NOMO-1 (cell line): ENCODE measurements around the gene APCDD1L.
A peak's percentile ranks its signal among the peaks of the same experiment; 100 is the strongest.
"Not testable (repeated sequence)": the region's sequence is repeated elsewhere in the genome, so short reads cannot be mapped to it uniquely, and the experiment has no call there.

Experiments used
- DNase-seq, 2 experiments: peaks; one replicate each; lab custom pipeline; 2025; ENCODE audit not compliant: unreplicated experiment in 2 of 2; lab: John Stamatoyannopoulos, UW

APCDD1L gene

DNA sequence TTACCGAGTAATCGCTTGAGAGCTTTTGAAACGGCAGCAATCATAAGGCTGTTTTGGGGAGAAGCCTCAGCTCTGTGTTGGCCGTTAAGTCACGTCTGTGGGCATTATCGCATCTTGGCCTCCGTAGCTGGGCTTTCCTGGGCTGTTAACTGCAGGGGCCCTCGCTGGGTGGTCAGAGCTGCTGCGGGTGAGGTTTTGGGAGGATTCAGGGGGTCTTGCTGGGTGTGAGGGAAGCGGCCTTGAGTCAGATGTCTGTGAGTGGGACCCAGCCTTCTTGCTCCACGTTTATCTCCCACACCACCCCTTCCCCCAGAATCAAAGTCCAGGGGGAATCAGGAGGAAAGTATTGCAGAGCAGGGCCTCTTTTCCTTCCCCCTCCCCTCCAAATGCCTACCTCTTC is 3.2 kb upstream of the APCDD1L start:
- no peak for DNase-seq

DNA sequence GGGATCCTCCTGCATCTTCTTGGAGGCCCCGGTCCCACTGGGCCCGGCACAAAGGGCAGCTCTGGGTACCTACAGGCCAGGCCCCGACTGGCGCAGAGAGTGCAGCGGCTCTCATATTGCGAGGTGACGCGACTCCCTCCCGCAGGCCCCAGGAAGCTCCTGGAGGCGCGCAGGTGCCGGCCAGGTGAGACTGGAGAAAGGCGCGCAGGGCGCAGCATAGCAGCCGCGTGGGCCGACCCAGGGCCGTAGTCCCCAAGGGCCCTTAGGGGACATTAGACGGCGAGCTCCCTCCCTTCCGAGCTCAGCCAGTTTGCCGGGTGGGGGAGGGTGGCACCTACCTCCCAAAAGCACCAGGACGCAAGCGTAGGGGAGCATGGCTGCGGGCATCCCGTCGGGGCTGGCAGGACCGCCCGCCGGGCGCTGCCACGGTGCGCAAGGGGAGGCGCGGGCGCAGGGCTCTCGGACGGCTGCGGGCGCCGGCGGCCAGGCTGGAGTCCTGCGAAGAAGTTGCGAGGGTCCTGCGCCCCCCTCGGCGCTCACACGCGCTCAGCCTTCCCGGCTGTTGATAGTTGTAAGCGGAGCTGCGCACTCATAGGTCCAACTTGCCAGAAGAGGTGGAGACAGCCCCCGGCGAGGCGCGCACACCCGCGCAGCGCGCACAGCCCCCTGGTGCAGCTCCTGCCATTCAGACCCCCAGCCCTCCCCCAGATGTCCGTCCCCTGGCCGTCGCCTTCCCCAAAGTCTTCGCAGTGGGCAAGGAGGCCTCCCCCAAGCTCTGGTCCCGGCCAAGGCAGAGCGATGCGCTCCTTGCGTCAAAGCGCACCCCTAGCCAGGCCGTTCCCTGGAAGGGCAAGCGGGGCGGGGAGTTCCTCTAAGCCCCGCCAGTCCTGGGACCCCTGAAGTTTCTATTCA is 622 bp downstream of the APCDD1L start:
- no peak for DNase-seq

DNA sequence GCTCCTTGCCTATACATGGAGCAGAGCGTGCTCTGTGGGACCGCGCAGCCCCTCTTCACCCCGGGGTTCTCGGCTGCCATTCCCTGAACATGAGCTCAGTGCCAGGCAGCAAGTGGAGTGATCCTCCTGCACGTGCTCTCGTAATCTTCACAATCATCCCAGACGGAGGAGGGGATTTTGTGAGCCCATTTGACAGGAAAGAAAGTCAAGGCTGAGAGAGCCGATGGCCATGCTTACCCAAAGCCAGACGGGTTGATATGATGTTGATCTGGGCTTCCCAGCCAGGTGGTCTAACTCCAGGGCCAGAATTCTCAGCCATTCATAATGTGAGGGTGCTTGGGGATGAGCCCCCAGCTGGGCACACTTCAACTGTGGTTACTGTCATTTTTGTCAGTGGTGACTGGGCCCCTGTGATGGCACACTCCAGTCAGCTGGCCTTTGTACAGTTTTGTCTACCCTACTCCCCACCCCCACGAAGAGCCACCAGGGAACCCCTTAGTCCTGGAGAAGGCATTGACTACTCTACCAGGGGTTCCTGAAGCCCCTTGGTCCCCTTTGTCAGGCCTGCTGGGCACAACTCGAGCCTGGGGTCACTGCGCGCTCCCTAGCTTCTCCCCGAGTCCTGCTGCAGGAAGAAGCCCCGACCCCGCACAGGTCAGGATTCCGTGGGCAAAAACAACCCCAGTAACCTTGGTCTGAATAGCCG is 1.5 kb downstream of the APCDD1L start:
- no peak for DNase-seq

DNA sequence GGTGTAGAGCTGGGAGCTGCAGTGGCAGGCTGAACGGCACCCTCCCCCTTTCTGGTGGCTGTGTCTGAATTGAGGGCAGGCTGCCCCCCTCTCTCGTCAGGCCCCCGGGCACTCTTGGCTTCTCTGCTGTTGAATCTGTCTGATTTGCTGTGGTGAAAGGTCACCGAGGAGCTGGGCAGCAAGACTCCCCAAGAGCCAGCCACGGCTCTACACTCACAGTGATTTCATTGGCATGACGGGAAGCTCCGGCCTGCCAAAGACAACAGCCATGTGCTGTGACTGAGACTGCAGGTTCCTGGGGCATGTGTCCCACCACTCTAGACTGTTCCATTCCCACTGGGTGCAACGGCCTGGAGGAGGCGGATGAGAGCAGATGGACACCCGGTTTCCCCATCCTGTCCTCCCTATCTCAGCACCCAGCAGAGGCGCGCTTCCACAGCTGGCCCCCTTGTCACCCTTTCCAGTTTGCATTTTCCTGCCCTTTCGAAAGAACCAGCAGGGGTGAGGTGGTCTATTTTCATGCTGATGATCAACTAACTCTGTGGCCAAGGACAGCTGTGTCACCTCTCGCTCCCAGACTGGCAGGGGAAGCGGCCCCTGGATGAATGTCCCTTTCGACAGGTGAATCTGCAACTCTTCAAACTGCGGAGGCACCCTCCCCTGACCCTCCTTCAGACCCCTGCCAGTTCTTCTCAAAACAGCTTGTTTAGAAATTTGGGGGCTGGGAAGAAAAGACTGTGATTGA is 2.2 kb downstream of the APCDD1L start:
- no peak for DNase-seq

DNA sequence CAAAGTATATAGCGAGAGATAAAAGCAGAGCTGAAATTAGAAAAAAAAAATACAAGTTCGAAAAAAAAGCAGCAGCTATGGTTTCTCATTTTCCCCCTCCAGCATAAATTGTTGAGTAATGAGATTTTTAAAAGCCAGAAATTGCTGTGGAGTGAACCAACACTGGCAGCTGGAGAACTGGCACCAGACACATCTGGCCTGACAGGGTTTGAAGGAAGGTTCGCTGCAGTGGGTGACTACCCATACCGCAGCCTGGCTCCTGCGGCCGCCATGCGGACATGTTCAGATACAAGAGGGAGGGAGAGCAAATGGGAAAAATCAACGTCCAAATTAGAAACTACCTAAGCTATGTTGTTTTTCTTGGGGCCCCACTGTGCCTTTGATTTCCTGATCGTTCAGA is 3.3 kb downstream of the APCDD1L start:
- DNase-seq = no peak

DNA sequence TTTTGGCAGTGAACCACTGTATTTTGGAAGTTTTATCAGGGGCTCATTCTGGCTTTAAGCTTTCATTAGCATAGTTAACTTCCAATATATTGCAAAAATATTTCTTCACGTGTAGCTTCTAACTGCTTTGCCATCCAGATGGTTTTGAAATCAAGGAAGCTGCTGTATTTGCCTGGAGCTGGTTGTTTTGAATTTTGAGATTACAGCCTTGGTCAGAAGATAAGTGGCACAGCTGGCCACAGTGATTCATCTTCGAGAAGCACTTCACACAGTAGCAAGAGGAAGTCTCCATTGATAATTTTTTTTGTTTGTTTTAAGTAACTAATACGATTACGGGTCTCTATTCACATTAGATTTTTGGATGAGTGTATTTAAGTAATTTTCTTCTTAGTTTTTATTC is 3.8 kb downstream of the APCDD1L start:
- peak; percentile 36 to 78 for DNase-seq

DNA sequence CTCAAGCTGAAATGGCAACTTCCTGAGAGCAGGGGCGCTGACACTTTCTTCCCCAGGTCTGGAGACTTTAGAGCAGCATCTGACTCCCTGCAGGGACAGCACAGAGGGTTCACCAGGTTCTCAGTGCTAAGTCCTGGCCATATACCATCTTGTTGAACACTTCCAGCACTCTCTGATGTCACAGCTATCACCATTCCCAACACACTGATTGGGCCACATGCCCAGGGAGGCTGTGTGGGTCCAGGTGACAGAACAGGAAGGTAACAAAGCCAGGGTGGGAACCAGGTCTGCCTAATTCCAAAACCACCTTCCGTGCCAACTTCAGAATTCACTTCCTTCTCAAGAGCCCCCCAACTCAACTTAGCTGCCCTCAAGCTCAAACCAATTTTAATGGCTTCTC is 4.3 kb downstream of the APCDD1L start:
- DNase-seq = no peak

DNA sequence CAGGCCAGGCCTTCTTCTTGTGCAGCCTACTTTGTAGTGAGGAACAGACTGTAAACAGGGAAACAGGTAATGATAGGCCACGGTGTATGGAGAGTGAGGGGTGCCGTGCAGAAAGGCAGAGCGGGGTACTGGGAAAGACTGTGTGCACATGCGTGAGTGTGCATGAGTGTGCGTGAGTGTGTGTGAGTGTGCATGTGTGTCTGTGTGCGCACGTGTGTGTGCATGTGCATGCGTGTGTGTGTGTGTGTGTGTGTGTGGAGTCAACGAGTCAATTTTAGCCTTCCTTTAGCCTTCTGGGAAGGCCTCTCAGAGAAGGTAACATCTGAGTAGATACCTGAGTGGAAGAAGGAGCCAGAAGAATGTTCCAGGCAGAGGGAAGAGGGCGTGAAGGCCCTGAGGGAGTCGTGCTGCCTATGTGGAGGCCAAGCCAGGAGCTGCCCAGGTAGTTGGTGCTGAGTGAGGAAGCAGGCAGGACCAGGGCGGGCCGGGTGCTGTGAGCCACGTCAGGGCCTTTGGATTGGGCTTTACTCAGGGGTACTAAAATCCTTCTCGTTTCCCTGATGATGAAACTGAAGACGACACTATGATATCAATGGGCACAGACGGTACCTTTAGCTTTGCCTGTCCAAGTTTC is 6.3 kb downstream of the APCDD1L start:
- no peak for DNase-seq

DNA sequence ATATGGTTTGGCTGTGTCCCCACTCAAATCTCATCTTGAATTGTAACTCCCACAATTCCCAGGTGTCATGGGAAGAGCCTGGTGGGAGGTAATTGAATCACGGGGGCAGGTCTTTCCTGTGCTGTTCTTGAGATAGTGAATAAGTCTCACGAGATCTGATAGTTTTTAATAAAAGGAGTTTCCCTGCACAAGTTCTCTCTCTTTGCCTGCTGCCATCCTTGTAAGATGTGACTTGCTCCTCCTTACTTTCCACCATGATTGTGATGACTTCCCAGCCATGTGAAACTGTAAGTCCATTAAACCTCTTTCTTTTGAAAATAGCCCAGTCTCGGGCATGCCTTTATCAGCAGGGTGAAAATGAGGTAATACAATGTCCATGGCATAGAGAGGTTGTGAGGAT is 8.2 kb downstream of the APCDD1L start:
- DNase-seq = not testable (repeated sequence)

DNA sequence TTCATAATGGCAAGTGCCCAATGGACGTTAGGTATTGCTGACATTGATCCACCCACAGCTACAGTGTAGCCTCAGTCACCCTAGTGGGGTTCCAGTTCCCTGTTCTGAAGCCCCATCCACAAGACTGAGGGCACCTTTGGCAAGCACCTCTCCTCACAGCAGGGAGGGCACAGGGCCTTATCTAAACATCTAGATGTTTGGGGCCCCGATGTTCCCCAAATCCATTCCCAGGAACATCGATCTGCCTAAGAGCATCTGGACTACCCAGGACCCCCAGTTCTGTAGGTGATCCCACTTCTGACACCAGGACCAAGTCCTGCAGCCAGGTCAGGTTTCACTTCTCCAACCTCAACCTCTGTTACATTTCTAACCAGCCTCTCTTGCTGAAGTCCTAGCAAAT is 10.6 kb downstream of the APCDD1L start:
- DNase-seq = no peak

DNA sequence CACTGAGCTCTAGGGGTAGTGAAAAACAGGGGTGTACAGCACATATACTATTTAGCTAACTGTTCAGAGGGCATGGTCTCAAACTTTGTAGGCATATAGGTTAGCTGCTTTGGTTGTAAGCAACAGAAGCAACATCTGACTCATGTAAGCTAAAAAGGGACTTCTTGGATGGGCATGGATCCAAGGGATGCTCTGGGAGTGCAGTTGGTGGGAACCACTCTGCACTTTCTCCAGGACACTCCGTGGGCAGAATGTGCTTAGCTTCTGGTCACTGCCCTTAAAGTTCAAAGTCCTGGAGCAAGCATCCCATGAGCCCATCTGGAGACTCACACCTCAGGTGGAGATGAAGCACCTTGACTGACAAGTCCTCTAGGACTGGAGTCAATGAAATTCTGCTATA is 11.5 kb downstream of the APCDD1L start:
- no peak for DNase-seq

DNA sequence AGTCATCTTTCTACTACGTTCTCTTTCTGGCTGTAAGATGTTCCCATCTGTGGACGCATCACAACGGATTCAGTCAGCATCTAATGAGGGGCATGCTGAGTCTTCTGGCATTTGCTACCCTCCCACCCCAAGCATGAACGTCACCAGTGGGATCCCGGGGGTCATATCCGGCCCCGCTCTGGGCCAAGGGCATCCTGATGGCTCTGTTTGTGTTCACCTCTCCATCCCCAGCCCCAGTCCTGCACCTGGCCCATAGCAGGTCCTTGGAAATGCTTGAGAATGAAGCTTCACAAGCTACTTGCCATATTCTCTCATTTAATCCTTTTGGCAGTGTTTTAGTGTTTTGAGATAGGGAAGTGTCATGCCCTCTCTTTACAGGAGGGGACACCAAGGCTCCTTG is 14.9 kb downstream of the APCDD1L start:
- no peak for DNase-seq

DNA sequence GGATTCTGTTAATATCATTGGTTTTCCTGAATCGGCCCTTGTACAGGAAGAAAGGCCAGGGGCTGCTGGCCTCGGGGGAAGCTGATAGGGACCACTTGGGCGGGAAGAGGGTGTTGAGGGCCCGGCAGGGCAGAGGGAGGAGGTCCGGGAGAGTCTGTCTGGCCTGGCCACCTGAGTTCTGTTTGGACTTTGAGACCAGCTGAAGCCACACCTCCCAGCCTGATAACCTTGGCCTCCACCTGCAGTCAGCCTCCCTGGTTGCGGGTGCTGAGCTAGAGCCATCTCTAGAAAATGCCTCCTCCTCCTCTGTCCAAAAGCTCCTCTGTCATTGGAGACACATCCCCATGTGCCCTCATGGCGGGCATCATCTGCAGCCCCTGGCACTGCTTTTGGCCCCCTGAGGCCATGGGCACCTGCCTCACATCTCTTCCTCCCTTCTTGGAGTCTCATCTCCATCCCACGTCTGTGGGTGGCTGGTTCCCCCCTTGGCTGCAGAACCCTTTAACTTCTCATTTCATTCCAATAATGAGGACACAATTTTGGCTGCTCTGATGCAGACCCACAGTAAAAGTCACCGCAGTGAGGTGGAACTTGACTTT is 16.6 kb downstream of the APCDD1L start:
- no peak for DNase-seq

DNA sequence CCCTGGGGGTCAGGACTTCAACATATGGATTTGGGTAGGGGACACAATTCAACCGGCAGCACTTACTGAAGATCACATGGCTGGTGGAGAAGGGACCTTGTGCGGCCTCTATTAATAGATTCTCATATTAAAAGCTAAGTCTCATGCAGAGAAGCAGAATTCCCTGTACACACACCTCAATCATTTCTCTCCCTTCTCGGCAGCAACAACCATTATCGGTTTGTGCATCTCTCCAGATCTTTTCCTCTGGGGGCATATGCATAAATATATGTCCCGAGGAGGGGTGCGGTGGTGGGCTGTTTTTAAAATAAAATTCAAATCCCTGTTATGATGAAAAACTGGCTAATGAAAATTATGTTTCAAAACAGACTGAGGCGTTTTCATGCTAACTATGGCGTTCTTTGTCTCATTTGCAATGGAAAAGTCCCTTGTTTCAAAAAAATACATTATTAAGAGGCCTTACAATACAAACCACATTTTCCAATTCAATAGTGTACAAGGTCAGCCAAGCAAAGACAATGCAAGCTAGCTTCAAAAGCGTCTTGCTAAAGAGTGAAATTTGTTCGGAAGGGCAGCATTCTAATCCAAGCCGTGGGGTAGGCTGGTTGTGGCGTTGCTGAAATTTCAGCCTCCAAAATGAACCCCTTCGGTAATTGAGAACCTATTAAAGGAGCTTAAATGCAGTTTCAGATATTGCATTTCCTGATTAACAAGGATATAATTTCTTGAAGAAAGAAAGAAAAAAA is 17.3 kb downstream of the APCDD1L start:
- DNase-seq = no peak

DNA sequence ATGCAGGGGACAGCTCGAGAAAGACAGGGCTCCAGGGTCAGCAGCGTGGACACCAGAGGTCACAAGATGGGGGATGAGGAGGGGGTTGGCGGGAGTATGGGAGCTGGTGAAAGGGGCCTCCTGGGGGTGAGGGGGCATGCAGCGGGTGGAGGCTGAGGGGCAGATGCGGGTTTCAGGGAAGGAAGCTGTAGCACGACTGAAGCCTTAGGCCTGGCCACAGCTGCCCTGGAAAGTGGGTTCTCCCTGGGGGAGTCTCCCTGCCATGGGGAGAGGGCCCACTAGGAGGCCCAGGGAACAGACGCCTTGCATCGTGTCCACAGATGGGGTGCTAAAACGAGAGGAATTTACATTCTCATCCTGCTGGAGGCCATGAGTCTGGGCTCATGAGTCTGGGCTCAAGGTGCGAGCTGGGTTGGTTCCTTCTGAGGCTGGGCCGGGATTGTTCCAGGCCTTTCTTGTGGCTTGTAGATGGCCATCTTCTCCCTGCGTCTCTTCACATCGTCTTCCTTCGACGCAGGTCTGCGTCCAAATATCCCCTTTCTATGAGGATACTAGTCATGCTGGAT is 18.0 kb downstream of the APCDD1L start:
- no peak for DNase-seq

DNA sequence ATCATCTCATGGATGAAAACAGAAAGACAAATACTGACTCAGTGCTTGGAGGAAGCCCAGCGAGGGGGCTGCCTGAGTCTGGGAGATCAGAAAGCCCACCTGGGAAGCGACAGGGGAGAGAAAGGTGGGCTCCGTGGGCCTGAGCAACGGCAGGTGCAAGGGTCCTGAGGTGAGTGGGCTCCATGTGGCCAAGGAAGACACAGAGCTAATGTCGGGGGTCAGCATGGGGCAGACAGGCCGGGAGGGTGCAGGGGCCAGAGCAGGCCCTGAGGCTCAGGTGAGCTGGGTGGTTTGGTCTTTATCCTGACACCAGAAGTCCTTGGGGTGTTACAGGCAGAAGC is 18.8 kb downstream of the APCDD1L start:
- DNase-seq = no peak

DNA sequence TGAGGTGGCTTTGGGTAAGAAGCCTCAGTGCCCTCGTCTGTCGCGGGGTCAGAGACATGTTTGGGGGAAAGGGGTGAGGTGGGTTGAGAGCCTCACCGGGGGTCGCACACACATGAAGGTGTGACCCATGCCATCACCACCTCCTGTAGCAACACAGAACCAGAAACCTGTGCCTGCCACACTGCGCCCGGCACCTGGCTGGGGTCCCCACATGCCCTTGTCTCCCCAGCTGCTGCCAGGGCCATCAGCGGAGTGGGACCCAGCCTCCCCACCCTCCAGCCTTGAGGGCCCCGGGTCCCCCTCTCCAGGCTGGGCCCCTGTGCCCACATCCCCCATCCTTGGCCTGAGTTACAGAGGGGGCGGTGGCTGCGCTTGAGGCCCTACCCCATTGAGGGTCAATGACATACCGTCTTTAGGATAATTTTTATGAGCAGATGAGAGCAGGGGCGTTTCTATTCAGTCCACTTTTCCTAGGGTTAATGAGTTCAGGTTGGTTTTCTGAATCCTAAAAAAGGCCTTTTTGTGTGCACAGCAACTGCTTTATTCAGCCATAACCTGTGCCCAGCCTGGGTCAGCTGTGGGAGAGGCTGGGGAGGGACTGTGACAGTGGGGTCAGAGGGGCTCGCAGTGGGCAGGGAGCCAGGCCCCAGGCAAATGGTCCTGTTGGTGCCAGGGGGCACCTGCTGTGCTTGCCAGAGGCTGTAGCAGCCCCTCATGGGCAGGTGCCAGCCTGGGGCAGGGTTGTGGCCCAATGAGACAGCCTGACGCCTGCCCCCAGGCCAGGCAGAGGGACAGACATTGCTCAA is 19.4 kb downstream of the APCDD1L start:
- no peak for DNase-seq

DNA sequence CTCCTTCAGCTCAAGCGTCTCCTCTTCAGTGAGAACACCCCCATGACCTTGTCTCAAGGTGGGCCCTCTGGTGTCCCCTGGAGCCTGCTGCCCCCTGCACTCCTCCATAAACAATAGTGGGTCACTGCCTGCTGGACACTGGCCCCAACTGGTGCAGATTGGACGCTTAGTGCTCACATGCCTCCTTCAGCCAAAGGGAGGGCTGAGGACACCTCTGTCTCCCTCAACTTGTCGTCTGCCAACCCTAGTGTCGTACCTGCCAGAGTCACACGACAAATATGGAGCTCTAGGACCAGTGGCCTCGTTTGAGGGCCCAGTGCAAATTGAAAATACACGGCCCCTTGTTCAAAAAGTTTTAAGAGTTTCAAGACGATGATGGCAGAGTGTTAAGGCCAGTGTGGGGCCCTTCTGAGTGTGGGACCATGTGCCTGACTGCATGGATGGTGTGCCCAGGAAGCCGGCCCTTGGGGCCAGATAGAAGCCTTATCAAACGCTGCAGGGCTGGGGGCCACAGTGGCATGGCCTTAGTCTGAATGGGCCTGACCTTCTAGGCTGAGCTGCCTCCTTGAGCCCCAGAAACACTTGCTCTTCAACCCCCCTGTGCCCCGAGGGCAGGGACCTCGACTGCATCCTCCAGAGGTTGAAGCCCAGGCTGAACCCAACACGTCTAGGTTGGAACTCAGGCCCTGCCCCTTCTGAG is 20.1 kb downstream of the APCDD1L start:
- DNase-seq = no peak
